Measurements from ENCODE around the gene PDE7B. TPM values are rescaled to one million over a fixed set of nuclear protein-coding genes. Genes with fewer than 3 reads are reported as not detected.

PDE7B gene
- total and polyA plus RNA-seq, 9 of the 15 experiments (the other 6 are each of a cell fraction or from before 2014, with no cell fraction given): 0.01 TPM; not detected in 8

DNA sequence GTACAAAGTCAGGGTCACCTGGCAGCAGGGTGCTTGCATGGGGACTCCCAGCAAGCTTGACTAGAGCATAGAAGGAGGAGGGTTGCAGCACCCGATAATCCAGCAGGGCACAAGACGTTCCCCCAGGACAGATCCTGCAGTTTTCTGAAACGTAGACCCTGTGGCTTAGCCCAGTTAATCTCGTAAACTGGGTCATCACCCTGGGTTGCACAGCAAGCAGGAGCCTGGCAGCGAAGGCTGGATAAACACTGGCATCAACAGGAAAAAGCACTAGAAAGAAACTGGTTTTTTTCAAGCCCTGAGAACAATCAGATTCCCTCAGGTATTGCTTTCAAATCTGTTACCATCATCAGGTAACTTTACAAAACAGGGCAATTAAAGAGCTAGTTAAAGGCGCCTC, 92.6 kb downstream of the PDE7B start:
- Histone ChIP-seq H3K79me2 (ENCODE audit: control insufficient read depth, insufficient read depth, low read length) (no peaks in the 10 kb centered on the region), H3K4me2 (ENCODE audit: insufficient read depth, low read length) (no peak overlapping the region), H3K36me3 (ENCODE audit: control insufficient read depth, insufficient read depth, low read length) (no peaks in the 10 kb centered on the region), H4K20me1 (replicated peaks; ENCODE audit: control insufficient read depth, insufficient read depth, low read length) (no peaks in the 10 kb centered on the region), H3K27me3 (ENCODE audit: control insufficient read depth in 2 of 2, insufficient read depth in 2 of 2, low read length in 2 of 2) (no peaks in the 10 kb centered on the region; a peak in 1 of 5 replicates), H3K9me3 (replicated peaks; ENCODE audit: control insufficient read depth, insufficient read depth, low read depth, low read length) (no peaks in the 10 kb centered on the region), H2AFZ (ENCODE audit: low read depth, low read length) (no peak overlapping the region), H3K27ac (ENCODE audit: extremely low read depth, low read depth, low read length) (no peak overlapping the region), H3K4me1 (replicated peaks in 1 of 2; ENCODE audit: control insufficient read depth in 2 of 2, insufficient read depth in 2 of 2, low read length in 2 of 2) (no peaks in the 10 kb centered on the region), H3K4me3 (no peak overlapping the region), H3K9me1 (ENCODE audit: control insufficient read depth, insufficient read depth, low read length) (no peaks in the 10 kb centered on the region), H3K9ac (ENCODE audit: insufficient read depth in 1 of 2, low read depth in 2 of 2, low read length in 2 of 2) (no peak overlapping the region)
- CTCF ChIA-PET (ENCODE audit: low intra/inter-chr PET ratio): no interaction called here
- no TSS peak for BruUV-seq (replicated peaks)
- WGBS (ENCODE audit: insufficient coverage, low coverage, missing lambda C conversion rate): 1% methylated on average over 6 of the region's 6 CpGs
- POLR2A ChIA-PET: interaction anchor here (0.7 to 1.1 kb wide), 2 partner anchors 11 to 16 kb away, joined by 3 read pairs; no protein-coding TSS in a partner anchor
- intact Hi-C loops (cut with micrococcal nuclease): no loop called here
- in situ Hi-C loops (cut with MboI): no loop called here
- FAIRE-seq (no peak), DNase-seq (ENCODE audit: extremely low read depth in 1 of 4, low spot score in 3 of 4) (no peak), ATAC-seq (no peak)
- no peak for TF ChIP-seq GATAD2A (IDR thresholded peaks at IDR 0.05)
- TF ChIP-seq NFE2L1 (tag; IDR thresholded peaks at IDR 0.05; ENCODE audit: borderline replicate concordance, low read depth): no peak
- no peak for TF ChIP-seq ZNF165 (CRISPR knock-in tag; IDR thresholded peaks at IDR 0.05; ENCODE audit: borderline replicate concordance)
- no peak for TF ChIP-seq ZNF57 (CRISPR knock-in tag; IDR thresholded peaks at IDR 0.05)
- no peak for TF ChIP-seq TSHZ1 (CRISPR knock-in tag; IDR thresholded peaks at IDR 0.05)
- no peak for TF ChIP-seq DIDO1 (tag; IDR thresholded peaks at IDR 0.05; ENCODE audit: low read depth)
- no peak for TF ChIP-seq CBX5 (IDR thresholded peaks at IDR 0.05; ENCODE audit: borderline replicate concordance, low read depth)
- TF ChIP-seq EGR1 (conservative IDR thresholded peaks at IDR 0.05): no peak
- no peak for TF ChIP-seq ZNF766 (CRISPR knock-in tag; conservative IDR thresholded peaks at IDR 0.05)
- no peak for TF ChIP-seq CBX1 (IDR thresholded peaks at IDR 0.05; ENCODE audit: low read depth)
- no peak for TF ChIP-seq TOE1 (IDR thresholded peaks at IDR 0.05; ENCODE audit: borderline replicate concordance)
- TF ChIP-seq TOE1 (CRISPR knock-in tag; IDR thresholded peaks at IDR 0.05; ENCODE audit: borderline replicate concordance, low read depth): no peak
- no peak for TF ChIP-seq SIN3B (IDR thresholded peaks at IDR 0.05; ENCODE audit: low read depth)
- no peak for TF ChIP-seq IRF1 (CRISPR knock-in tag; IDR thresholded peaks at IDR 0.05; ENCODE audit: borderline replicate concordance)
